H1 (cell line): Measurements from ENCODE around the gene GSTO2. TPM values are rescaled to one million over a fixed set of nuclear protein-coding genes. Genes with fewer than 3 reads are reported as not detected.

ENCODE experiments used
- ATF2 ChIP-seq: IDR thresholded peaks from 2 replicates; pipeline ENCODE4 v1.6.1; 2012; ENCODE audit warnings: low read length, inconsistent platforms
- TEAD4 ChIP-seq: IDR thresholded peaks from 2 replicates; pipeline ENCODE4 v1.6.1; 2012; ENCODE audit warnings: low read depth, low read length, inconsistent platforms, mixed read lengths
- polyA plus RNA-seq, 7 experiments: library from polyadenylated mRNA; depleted of rRNA in 3 of 7; stranded (reverse) in 5 of 7; unstranded in 2 of 7; fragments of >200 nt in 5 of 7; fragments of 200-250 nt in 2 of 7; gene quantifications; 1 replicate in 5 of 7; 2 replicates in 1 of 7; 4 replicates in 1 of 7; pipeline versions ENCODE4 v1.2.1 to v1.2.3, GENCODE V29; 2011 to 2013; ENCODE audit warnings: missing spikeins in 2 of 7, mixed read lengths in 2 of 7
- total RNA-seq: library from RNA; stranded (reverse); fragmentation: NEBNext Ultra II Directional; extraction: Animal tissue kit (Norgen Biotek cat#: 25700); gene quantifications from 2 replicates; pipeline ENCODE4 v1.2.1, GENCODE V29; 2021

Gene GSTO2
- total and polyA plus RNA-seq, 2 of the 8 experiments (the other 6 are each of a cell fraction or from before 2014, with no cell fraction given): 13.1 to 41.7 TPM

GRCh38 chr10:104330168-104331110, 61.5 kb downstream of the GSTO2 start (continued):
- TF ChIP-seq ATF2 (no peak), TEAD4 (no peak)
